Stimulated activated effector memory CD8-positive, alpha-beta T cell treated with anti-CD3 and anti-CD28 coated beads, Interleukin-12 subunit alpha, Interleukin-12 subunit beta, amount 100 ng/mL, for 72 hours (primary cell): ENCODE data around the gene PHF20.
A peak's percentile ranks its signal among the peaks of the same experiment; 100 is the strongest.
"Not testable (repeated sequence)": the region's sequence is repeated elsewhere in the genome, so short reads cannot be mapped to it uniquely, and the experiment has no call there.

Source experiments
- ATAC-seq: fragments of 150-1000 bp; cut with Tn5 transposase; 2 replicates; pipeline ENCODE4 v1.10.0; 2021
- DNase-seq, 2 donors: peaks; one replicate each; pipeline ENCODE4 v3.0.0; 2021 to 2022; ENCODE audit warnings: low spot score in 2 of 2
- H3K27ac Mint-ChIP-seq: one replicate; pipeline ENCODE4 v1.8.0; 2022; ENCODE audit warnings: mild to moderate bottlenecking, mixed read lengths
- H3K36me3 Mint-ChIP-seq: one replicate; pipeline ENCODE4 v1.8.0; 2022; ENCODE audit warnings: mild to moderate bottlenecking, mixed read lengths
- H3K4me1 Mint-ChIP-seq: one replicate; pipeline ENCODE4 v1.8.0; 2022; ENCODE audit warnings: mixed read lengths
- H3K4me3 Mint-ChIP-seq: one replicate; pipeline ENCODE4 v1.8.0; 2022; ENCODE audit warnings: mild to moderate bottlenecking, mixed read lengths
- H3K9me3 Mint-ChIP-seq: one replicate; pipeline ENCODE4 v1.8.0; 2022; ENCODE audit warnings: mixed read lengths

The PHF20 gene

GRCh38 chr20:35761548-35761947, 10.3 kb upstream of the PHF20 start:
- H3K36me3 Mint-ChIP-seq, DNase-seq, ATAC-seq, H3K9me3 Mint-ChIP-seq, H3K27ac Mint-ChIP-seq, H3K4me3 Mint-ChIP-seq, H3K4me1 Mint-ChIP-seq: not testable (repeated sequence)

GRCh38 chr20:35762461-35762860, 9.4 kb upstream of the PHF20 start:
- H3K9me3 Mint-ChIP-seq, result no peaks in the 10 kb centered on the region
- ATAC-seq, result no peak
- no peaks in the 10 kb centered on the region for H3K36me3 Mint-ChIP-seq
- peaks cover 2% of the 10 kb centered on the region for H3K4me1 Mint-ChIP-seq
- H3K4me3 Mint-ChIP-seq, result no peak overlapping the region
- no peak overlapping the region for H3K27ac Mint-ChIP-seq
- no peak for DNase-seq

- peaks cover 22% of the 10 kb centered on the region for H3K4me1 Mint-ChIP-seq
Measured at GRCh38 chr20:35764936-35765335, 6.9 kb upstream of the PHF20 start.

GRCh38 chr20:35766843-35767242, 5.0 kb upstream of the PHF20 start:
- ATAC-seq (no peak), DNase-seq (no peak)
- Mint-ChIP-seq H3K9me3 (peaks cover 5% of the 10 kb centered on the region), H3K4me1 (peaks cover 31% of the 10 kb centered on the region), H3K27ac (peak overlapping the region; percentile 99), H3K4me3 (no peak overlapping the region), H3K36me3 (no peaks in the 10 kb centered on the region)

More at GRCh38 chr20:35764936-35765335, 6.9 kb upstream of the PHF20 start:
- H3K9me3 Mint-ChIP-seq, H3K4me3 Mint-ChIP-seq, H3K36me3 Mint-ChIP-seq, ATAC-seq, H3K27ac Mint-ChIP-seq, DNase-seq: not testable (repeated sequence)

- ATAC-seq, result peak; percentile 23
Measured at GRCh38 chr20:35767683-35768481, 3.9 kb upstream of the PHF20 start.

DNA sequence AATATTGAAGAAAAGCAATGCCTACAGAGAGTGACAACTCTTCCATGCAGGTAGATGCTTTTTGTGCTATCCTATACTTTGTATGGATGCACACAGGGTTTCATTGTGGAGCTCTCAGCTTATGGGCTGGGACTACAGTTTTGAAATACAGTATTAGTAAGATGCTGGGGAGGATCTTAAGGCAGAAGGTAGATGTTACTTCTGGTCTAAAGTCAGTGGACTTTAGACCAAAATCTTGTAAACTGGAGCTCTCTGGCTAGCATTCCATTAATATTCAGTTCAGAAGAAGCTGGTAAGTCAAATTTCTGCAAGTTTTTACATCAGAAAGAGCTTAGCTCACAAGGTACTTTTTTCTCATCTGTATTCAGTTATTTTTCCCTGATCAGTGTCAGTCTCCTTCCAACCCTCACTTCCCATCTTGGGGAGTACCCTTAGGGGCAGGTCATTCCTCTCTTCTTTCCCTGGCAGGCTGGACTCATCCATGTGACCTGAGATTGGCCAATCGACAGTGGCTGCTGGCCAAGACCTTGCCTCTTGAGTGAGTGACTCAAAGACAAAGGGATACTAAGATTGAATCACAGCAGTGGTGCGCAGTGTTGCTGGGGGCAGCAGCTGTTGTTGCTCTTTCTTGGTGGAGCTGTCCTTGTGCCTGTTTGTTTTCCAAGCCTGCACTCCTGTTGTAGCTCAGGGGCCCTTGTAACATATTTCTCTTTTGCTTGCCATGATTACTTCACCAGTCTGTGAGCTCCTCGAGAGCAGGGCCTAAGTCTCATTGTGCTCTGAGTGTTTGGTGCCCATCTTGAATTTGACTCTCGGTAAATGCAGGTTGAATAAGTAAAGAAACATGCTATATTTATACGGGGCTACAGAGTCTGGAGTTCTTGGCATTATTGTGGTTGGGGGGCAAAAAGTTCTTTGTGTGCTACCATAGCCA, 2.8 kb upstream of the PHF20 start:
- H3K4me3 Mint-ChIP-seq, result peak overlapping the region; percentile 79
- DNase-seq (peak; percentile 37 to 77), ATAC-seq (peak; percentile 49)
- peaks cover 5% of the 10 kb centered on the region for H3K9me3 Mint-ChIP-seq
- H3K36me3 Mint-ChIP-seq, result peaks cover 14% of the 10 kb centered on the region
- peak overlapping the region; percentile 99 for H3K27ac Mint-ChIP-seq
- peaks cover 43% of the 10 kb centered on the region for H3K4me1 Mint-ChIP-seq

More at GRCh38 chr20:35767683-35768481, 3.9 kb upstream of the PHF20 start:
- Mint-ChIP-seq H3K4me1 (peaks cover 32% of the 10 kb centered on the region), H3K9me3 (peaks cover 5% of the 10 kb centered on the region), H3K27ac (peak overlapping the region; percentile 99), H3K4me3 (peak overlapping the region; percentile 79), H3K36me3 (peaks cover 4% of the 10 kb centered on the region)
- peak; percentile 28 to 78 for DNase-seq

DNA sequence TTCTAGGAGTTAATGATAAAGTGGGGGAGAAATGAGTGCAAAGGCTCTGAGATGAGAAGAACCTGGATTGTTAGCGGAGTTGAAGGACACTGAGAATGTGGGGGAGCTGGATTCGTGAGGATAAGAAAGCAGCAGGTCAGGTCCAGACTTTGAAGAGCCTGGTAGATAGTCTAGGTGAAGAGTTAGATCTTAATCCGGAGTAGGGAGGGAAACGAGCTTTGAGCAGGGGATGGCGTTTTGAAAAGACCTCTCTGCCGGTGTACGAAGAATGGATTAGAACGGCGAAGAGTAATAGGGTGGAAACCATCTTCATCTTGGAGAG, 487 bp upstream of the PHF20 start:
- DNase-seq (no peak), ATAC-seq (no peak)
- Mint-ChIP-seq H3K27ac (peak overlapping the region; percentile 92), H3K9me3 (peaks cover 5% of the 10 kb centered on the region), H3K36me3 (peaks cover 33% of the 10 kb centered on the region), H3K4me1 (peaks cover 53% of the 10 kb centered on the region), H3K4me3 (peak overlapping the region; percentile 92)

DNA sequence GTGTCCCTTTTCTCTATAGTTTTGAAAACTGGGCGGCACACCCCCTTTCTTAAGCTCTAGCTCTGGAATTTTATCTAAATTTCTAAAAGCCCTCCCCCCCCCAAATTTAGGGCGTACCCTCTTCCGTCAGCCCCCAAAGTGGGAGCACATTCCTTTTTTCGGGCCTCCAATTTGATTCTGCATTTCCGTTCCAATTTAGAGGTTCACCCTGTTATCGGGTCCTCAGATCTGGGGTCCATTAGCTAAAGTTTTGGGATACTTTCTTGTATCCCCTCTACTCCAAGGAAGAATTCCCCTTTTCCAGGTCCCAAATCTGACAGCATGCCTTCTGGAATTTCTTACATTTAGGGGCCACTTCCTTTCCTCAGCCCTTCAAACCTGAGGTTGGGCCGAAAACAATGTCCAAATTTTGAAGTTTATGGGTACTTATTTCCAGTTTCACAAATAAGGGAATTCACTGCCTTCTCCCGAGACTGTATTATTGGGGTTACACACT, 796 bp downstream of the PHF20 start:
- Mint-ChIP-seq H3K4me1 (peaks cover 62% of the 10 kb centered on the region), H3K27ac (peak overlapping the region; percentile 96), H3K4me3 (peak overlapping the region; percentile 92), H3K36me3 (peaks cover 45% of the 10 kb centered on the region), H3K9me3 (peaks cover 5% of the 10 kb centered on the region)
- DNase-seq (no peak), ATAC-seq (no peak)

- ATAC-seq (no peak), DNase-seq (peak; percentile 5 to 67)
- peaks cover 45% of the 10 kb centered on the region for H3K36me3 Mint-ChIP-seq
- H3K9me3 Mint-ChIP-seq, result peaks cover 5% of the 10 kb centered on the region
- peak overlapping the region; percentile 92 for H3K4me3 Mint-ChIP-seq
- peaks cover 57% of the 10 kb centered on the region for H3K4me1 Mint-ChIP-seq
- peak overlapping the region; percentile 96 for H3K27ac Mint-ChIP-seq
Measured at GRCh38 chr20:35773154-35773751, 1.4 kb downstream of the PHF20 start.

- Mint-ChIP-seq H3K4me3 (peak overlapping the region; percentile 92), H3K27ac (peak overlapping the region; percentile 96), H3K36me3 (peaks cover 57% of the 10 kb centered on the region), H3K9me3 (peaks cover 5% of the 10 kb centered on the region), H3K4me1 (peaks cover 51% of the 10 kb centered on the region)
- DNase-seq (no peak), ATAC-seq (no peak)
Measured at GRCh38 chr20:35774391-35774790, 2.6 kb downstream of the PHF20 start.

- ATAC-seq (no peak), DNase-seq (no peak)
- H3K4me3 Mint-ChIP-seq, result no peak overlapping the region
- H3K36me3 Mint-ChIP-seq, result peaks cover 79% of the 10 kb centered on the region
- peaks cover 47% of the 10 kb centered on the region for H3K4me1 Mint-ChIP-seq
- no peaks in the 10 kb centered on the region for H3K9me3 Mint-ChIP-seq
- H3K27ac Mint-ChIP-seq, result peak overlapping the region; percentile 5
Measured at GRCh38 chr20:35776513-35777101, 4.8 kb downstream of the PHF20 start.

DNA sequence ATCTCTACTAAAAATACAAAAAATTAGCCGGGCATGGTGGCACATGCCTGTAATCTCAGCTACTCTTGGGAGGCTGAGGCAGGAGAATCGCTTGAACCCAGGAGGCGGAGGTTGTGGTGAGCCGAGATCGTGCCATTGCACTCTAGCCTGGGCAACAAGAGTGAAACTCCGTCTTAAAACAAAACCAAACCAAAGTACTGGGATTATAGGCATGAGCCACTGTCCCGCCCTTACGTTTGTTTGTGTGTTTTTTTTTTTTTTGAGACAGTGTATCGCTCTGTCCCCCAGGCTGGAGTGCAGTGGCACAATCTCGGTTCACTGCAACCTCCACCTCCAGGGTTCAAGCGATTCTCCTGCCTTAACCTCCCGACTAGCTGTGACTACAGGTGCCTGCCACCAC, 12.0 kb downstream of the PHF20 start:
- not testable (repeated sequence) for H3K9me3 Mint-ChIP-seq, H3K4me3 Mint-ChIP-seq, DNase-seq, H3K27ac Mint-ChIP-seq
- peak; percentile 65 for ATAC-seq
- Mint-ChIP-seq H3K4me1 (peaks cover 15% of the 10 kb centered on the region), H3K36me3 (peaks cover 87% of the 10 kb centered on the region)

DNA sequence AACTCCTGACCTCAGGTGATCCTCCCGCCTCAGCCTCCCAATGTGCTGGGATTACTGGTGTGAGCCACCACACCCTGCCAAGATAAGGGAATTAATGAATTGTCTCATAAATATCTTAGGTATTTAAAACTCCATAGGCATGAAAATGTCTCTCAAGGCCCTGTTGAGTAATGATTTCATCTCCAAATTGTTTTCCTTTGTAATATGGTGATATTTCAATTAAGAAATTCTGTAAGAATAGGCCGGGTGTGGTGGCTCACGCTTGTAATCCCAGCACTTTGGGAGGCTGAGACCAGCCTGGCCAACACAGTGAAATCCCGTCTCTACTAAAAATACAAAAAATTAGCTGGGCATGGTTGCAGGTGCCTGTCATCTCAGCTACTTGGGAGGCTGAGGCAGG, 13.7 kb downstream of the PHF20 start:
- Mint-ChIP-seq H3K36me3 (peaks cover 73% of the 10 kb centered on the region), H3K4me1 (peaks cover 13% of the 10 kb centered on the region)
- DNase-seq, H3K9me3 Mint-ChIP-seq, H3K27ac Mint-ChIP-seq, H3K4me3 Mint-ChIP-seq, ATAC-seq: not testable (repeated sequence)

DNA sequence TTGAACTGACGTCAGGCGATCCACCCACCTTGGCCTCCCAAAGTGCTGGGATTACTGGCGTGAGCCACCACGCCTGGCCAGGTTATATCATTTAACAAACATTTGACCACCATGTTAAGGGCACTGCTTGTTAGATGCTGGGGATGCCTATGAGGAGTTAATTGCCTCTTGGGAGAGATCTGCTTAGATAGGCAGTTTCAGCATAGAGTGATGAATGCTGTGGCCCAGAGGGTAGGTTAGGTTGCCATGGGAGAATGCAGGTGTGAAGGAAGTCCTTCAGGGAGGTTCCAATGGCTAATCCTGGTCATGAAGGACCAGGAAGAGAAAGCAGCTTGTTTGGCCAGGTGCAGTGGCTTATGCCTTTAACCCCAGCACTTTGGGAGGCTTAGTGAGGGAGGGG, 17.0 kb downstream of the PHF20 start:
- no peak for DNase-seq
- Mint-ChIP-seq H3K27ac (peak overlapping the region; percentile 14), H3K9me3 (no peaks in the 10 kb centered on the region), H3K4me1 (peaks cover 15% of the 10 kb centered on the region), H3K4me3 (no peak overlapping the region), H3K36me3 (peaks cover 47% of the 10 kb centered on the region)
- no peak for ATAC-seq

DNA sequence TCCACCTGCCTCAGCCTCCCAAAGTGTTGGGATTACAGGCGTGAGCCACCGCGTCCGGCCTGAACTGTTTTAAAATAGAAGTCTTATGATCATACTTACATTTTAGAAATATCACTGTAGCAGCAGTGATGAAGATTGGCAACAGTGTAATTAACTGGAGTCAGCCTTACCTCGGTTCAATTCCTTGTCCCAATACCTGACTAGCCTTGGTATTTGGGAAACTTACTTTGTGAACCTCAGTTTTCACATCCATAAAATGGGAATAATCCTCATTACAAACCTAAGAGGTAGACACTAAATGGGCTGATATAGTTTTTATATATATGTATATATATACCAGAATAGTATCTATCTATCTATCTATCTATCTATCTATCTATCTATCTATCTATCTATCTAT, 19.3 kb downstream of the PHF20 start:
- H3K4me3 Mint-ChIP-seq, result no peak overlapping the region
- peaks cover 39% of the 10 kb centered on the region for H3K36me3 Mint-ChIP-seq
- no peaks in the 10 kb centered on the region for H3K9me3 Mint-ChIP-seq
- H3K4me1 Mint-ChIP-seq, result peaks cover 15% of the 10 kb centered on the region
- peak overlapping the region; percentile 13 for H3K27ac Mint-ChIP-seq
- DNase-seq, result no peak
- ATAC-seq, result no peak
